Fibroblast of lung (primary cell): ENCODE measurements around the gene RALBP1.

ENCODE experiments used
- CTCF ChIP-seq, 2 donors: IDR thresholded peaks in 1 of 2; conservative IDR thresholded peaks in 1 of 2; 1 replicate in 1 of 2; 2 replicates in 1 of 2; pipeline ENCODE4 v1.5.1; 2011 to 2012; ENCODE audit warnings: low read length in 2 of 2, control low read depth in 1 of 2, inconsistent platforms in 1 of 2, low read depth in 1 of 2, mild to moderate bottlenecking in 1 of 2
- EZH2 ChIP-seq: IDR thresholded peaks from 2 replicates; pipeline ENCODE4 v1.5.1; 2012; ENCODE audit warnings: low read length, control low read depth, mild to moderate bottlenecking; ENCODE audit errors: missing control alignments

DNA sequence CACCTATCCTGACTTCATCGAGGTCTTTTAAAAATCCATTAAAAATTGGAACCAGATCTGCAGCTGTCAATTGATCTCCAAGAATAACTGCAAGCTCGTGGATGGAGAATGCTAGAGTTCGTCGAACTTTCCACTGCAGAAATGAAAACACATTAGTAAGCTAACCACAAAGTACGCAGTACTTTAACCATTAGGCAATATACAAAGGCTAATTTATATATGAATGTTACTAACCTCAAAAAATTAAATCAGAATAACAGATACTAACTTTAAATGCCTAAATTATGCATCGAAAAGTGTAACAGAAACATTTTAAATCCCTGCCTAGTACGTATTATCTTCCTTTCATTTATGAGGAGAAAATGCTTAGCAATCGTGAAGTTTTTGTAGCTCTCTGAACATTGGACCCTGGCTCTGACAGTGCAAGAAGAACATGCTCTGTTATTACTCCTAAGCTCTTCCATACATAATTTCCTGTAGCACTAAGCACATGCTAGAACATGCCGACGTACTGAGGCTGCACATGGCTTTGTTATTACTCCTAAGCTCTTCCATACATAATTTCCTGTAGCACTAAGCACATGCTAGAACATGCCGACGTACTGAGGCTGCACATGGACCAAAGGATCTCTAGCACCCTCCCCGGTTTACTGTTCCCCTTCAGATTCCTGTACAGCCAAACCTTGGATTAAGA, 82.1 kb downstream of the RALBP1 start:
- TF ChIP-seq CTCF (conservative IDR thresholded peaks at IDR 0.05 in 1 of 2, IDR thresholded peaks at IDR 0.05 in 1 of 2; ENCODE audit: low read depth in 1 of 2, low read length in 2 of 2) (no peak), EZH2 (no peak)
